Measurements from ENCODE around the gene BICD2.

The BICD2 gene

DNA sequence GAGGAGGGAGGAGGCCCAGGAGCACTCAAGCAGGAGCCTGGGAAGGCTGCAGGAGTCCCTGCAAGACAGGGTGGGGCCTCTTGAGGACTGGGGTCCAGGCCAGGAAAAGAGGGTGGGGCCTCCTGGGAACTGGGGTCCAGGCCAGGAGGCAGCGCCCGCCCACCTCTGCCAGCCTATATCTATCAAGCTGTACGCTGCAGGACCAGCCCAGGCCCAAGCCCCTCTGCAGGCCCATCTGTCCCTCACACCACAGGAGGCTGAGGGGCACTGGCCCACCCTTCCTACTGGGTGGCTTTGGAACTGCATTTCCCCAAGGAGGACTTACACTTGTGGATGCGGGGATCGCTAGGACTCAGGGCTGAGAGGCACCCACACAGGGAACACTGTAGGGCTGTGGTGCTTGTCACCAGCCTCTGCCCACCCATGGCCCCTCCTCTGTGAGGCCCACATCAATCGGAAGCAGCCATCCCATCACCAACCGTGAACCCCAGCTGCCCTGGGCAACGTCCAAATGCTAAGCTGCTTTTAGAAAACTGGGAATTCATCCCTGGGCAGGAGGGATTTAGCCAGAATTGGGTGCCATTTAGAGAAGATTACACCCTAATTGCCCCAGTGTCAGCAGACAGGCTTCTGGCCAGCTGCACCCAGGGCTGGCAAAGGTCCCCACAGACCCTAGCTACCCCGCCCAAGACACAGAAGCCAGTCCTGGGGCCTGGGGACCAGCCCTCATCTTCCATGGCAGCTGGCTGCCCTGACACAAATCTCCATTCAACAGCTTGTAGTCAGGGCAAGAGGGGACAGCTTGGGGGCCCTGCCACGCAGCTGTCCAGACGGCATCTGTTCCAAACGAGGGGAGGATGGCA, 15.3 kb downstream of the BICD2 start:
- DNase-seq: no peak
- no peak for ATAC-seq (replicated peaks)
- Mint-ChIP-seq H3K27me3 (no peaks in the 10 kb centered on the region), H3K4me1 (ENCODE audit: low read depth in 2 of 2) (peaks cover 46 to 61% of the 10 kb centered on the region in 2 donors), H3K36me3 (ENCODE audit: insufficient read depth) (peaks cover 2% of the 10 kb centered on the region), H3K9me3 (no peaks in the 10 kb centered on the region), H3K4me3 (no peak overlapping the region), H3K27ac (no peak overlapping the region)

DNA sequence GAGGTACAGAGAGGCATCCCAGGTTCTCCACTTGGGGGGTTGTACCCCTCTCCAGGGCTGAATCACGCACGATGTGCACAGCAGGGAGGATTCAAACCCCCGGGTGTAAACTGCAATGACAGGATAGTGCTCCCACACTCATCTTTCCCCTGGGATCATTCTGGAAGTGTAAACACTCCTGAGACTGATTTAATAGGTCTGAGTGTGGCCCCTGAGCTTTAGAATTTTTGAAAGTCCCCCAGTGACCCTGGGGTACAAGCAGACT, 16.5 kb downstream of the BICD2 start:
- Mint-ChIP-seq H3K27me3 (no peaks in the 10 kb centered on the region), H3K4me1 (ENCODE audit: low read depth in 2 of 2) (peaks cover 53 to 67% of the 10 kb centered on the region in 2 donors), H3K9me3 (no peaks in the 10 kb centered on the region), H3K36me3 (ENCODE audit: insufficient read depth) (peaks cover 2% of the 10 kb centered on the region), H3K4me3 (no peak overlapping the region), H3K27ac (peak overlapping the region; percentile 38 to 89)
- ATAC-seq (replicated peaks): no peak
- no peak for DNase-seq

DNA sequence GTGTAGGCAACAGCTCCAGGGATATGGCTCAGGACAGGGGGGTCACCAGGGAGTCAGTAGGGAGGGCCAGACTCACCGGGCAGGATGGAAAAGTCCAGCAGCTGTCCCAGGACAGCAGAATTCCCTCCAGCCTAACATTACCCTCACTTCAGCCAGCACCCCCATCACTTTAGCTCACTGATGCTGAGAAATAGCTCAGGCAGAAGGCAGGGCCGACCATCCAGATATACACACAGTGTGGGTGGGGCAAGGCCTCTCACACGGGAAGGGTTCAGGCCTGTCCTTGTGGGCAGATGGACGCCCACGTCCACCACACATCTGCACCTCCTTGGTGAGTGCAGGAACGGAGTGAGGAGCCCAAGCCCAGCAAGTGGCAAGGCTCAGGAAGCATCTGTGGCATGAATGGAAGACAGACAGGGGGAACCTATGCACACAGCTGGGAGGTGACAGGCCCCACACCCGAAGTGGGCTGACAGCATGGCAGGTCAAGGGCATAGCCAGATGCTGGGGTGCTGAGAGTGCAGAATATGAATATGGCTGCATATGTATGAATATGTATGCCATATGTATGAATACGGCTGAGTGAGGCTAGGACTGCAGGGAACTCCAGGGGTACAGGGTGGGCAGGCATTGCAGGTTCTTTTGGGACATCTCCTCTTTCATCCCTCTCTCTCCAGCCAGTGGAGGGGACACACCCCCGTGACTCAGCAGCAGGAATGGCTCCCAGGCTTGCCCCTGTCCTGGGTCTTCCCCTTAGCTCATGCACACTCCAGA, 17.0 kb downstream of the BICD2 start:
- ATAC-seq (replicated peaks): no peak
- peaks cover 51 to 63% of the 10 kb centered on the region in 2 donors for H3K4me1 Mint-ChIP-seq (ENCODE audit: low read depth in 2 of 2)

DNA sequence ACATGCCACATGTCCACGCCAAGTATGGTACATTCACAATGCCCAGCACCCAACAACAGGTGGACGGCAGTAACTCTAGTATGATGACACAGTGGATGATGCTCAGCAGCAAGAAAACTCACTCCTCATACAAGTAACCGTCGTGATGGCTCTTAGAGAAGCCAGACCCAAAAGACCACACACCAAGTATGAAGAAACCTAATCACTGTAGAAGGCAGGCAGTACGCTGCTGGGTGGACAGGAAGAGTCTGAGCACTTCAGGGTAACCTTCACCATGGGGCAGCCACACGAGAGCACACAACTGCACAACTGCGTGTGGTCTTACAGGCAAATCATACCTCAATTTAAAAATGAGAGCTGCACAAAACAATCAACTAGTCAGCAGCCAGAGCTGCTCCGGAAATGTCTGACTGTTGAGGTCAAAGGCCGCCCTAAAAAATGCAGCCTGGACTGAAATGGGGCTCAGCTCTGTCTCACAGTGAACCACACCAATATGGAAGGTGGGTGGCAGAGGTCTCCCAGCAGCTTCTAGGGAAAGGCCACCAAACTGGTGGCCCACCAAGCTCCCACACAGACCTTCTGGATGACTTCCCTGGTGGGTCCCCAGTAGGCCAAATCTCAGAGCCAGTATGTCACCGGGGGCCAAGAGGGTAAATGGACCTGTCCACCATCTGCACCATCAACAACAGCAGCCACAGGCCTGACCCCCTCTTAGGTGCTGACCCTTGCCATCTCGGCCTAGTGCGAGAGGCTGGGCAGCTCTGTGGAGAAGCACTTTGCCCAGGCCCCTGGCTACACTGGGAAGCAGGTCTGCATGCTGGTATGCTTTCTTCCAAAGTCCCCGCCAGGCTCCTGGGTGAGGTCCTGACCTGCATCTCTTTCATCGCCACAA, 17.8 kb downstream of the BICD2 start:
- Mint-ChIP-seq H3K27me3 (no peaks in the 10 kb centered on the region), H3K4me1 (ENCODE audit: low read depth in 2 of 2) (peaks cover 48 to 58% of the 10 kb centered on the region in 2 donors), H3K4me3 (no peak overlapping the region), H3K9me3 (no peaks in the 10 kb centered on the region), H3K27ac (peak overlapping the region; percentile 12 to 45), H3K36me3 (ENCODE audit: insufficient read depth) (peaks cover 2% of the 10 kb centered on the region)
- DNase-seq: no peak
- ATAC-seq (replicated peaks): no peak

More for the DNA sequence above, 17.0 kb downstream of the BICD2 start:
- no peaks in the 10 kb centered on the region for H3K9me3 Mint-ChIP-seq
- H3K4me3 Mint-ChIP-seq: no peak overlapping the region
- no peak overlapping the region for H3K27ac Mint-ChIP-seq
- H3K27me3 Mint-ChIP-seq: no peaks in the 10 kb centered on the region
- peaks cover 2% of the 10 kb centered on the region for H3K36me3 Mint-ChIP-seq (ENCODE audit: insufficient read depth)
- DNase-seq: no peak

DNA sequence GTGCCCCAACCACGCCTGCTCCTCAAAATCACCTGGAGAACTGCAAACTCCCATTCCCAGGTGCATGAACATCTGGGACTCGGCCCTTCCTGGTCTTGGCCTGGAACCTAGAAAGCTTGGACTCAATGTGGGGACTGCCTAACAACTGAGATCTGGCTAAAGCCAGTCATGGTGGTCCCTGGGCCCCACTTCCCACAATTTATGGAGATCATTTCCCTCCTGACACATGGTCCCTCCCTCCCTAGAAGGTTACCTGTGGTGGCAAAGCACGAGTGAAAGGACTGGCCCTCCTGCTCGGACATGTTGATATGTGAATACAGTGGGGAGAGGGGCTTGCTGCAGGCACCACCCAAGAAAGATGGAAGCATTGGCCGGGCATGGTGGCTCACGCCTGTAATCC, 18.8 kb downstream of the BICD2 start:
- peak overlapping the region in 1 of 2 donors; percentile 62 for H3K27ac Mint-ChIP-seq

DNA sequence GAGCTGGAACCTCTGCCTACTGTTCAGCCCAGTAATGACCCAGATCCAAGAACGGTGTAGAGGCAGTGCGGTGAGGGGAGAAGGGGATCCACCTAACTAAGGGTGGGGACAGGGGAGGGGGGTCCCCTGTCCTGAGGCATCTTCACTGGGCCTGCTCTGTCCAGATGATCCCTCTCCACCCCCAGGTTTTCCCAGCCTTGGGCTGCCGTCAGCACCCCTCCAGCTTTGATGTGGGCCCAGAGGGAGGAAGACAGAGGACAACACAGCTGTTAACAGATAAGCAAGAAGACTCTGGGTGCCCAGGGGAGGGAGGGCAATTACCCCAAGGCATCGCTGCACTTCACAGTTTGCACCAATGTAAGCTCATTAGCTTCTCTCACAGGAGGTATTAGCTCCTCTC, 19.3 kb downstream of the BICD2 start:
- H3K27me3 Mint-ChIP-seq: no peaks in the 10 kb centered on the region
- peaks cover 2% of the 10 kb centered on the region for H3K36me3 Mint-ChIP-seq (ENCODE audit: insufficient read depth)
- ATAC-seq (replicated peaks) (no peak), DNase-seq (no peak)
- H3K4me3 Mint-ChIP-seq: no peak overlapping the region
- H3K27ac Mint-ChIP-seq: peak overlapping the region in 1 of 2 donors; percentile 62
- peaks cover 52 to 59% of the 10 kb centered on the region in 2 donors for H3K4me1 Mint-ChIP-seq (ENCODE audit: low read depth in 2 of 2)
- no peaks in the 10 kb centered on the region for H3K9me3 Mint-ChIP-seq

More for the DNA sequence above, 18.8 kb downstream of the BICD2 start:
- H3K9me3 Mint-ChIP-seq: no peaks in the 10 kb centered on the region
- H3K36me3 Mint-ChIP-seq (ENCODE audit: insufficient read depth): peaks cover 2% of the 10 kb centered on the region
- peaks cover 50 to 60% of the 10 kb centered on the region in 2 donors for H3K4me1 Mint-ChIP-seq (ENCODE audit: low read depth in 2 of 2)
- ATAC-seq (replicated peaks) (no peak), DNase-seq (no peak)
- no peaks in the 10 kb centered on the region for H3K27me3 Mint-ChIP-seq
- no peak overlapping the region for H3K4me3 Mint-ChIP-seq

DNA sequence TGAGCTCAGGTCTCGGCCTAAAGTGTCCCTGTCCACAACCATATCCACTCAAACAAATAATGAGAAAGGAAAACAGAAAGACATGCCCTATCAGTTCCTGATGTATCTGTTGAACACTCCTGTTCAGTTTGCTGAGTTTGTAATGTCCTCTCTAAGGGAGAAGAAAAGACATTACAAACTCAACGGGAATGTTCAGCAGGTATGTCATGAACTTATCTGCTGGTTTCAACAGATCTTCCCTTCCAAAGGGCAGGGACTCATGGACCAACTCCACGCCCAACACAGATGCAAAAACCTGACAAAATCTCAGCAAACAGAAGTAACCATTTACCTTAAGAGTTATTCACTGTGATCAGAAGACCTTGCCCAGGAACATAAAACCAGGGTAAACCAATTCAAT, 23.7 kb downstream of the BICD2 start:
- no peak overlapping the region for H3K4me3 Mint-ChIP-seq

DNA sequence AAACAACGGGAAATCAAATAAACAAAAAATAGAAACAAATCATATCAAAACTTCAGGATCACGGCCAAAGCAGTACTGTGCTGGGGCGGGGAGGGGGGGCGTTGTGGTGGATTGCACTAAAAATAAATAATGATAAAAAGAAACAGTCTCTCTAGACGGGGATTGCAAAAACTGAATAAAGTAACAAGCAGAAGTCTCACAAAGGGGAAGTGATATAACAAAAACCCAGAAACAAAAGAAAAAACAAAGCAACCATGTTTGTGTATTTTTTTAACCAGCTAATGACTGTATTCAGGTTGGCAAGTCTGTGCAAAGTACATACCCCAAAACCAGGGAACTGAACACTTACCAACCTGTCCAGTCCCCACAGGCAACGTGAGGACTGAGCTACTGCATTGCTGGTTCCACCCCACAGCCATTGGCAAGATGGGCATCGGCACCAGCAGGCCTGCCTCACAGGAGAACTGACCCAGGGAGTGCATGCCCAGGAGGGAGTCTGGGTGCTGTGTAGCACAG, 24.1 kb downstream of the BICD2 start:
- H3K27me3 Mint-ChIP-seq: no peaks in the 10 kb centered on the region
- peaks cover 64 to 77% of the 10 kb centered on the region in 2 donors for H3K4me1 Mint-ChIP-seq (ENCODE audit: low read depth in 2 of 2)
- H3K27ac Mint-ChIP-seq: peak overlapping the region; percentile 55 to 89
- ATAC-seq (replicated peaks) (no peak), DNase-seq (no peak)
- H3K4me3 Mint-ChIP-seq: peak overlapping the region in 1 of 2 donors; percentile 16
- H3K9me3 Mint-ChIP-seq: no peaks in the 10 kb centered on the region
- H3K36me3 Mint-ChIP-seq (ENCODE audit: insufficient read depth): peaks cover 2% of the 10 kb centered on the region

More for the DNA sequence above, 23.7 kb downstream of the BICD2 start:
- H3K27ac Mint-ChIP-seq: peak overlapping the region; percentile 55 to 89
- ATAC-seq (replicated peaks) (no peak), DNase-seq (no peak)
- H3K36me3 Mint-ChIP-seq (ENCODE audit: insufficient read depth): peaks cover 2% of the 10 kb centered on the region
- peaks cover 67 to 77% of the 10 kb centered on the region in 2 donors for H3K4me1 Mint-ChIP-seq (ENCODE audit: low read depth in 2 of 2)
- H3K27me3 Mint-ChIP-seq: no peaks in the 10 kb centered on the region
- H3K9me3 Mint-ChIP-seq: no peaks in the 10 kb centered on the region

DNA sequence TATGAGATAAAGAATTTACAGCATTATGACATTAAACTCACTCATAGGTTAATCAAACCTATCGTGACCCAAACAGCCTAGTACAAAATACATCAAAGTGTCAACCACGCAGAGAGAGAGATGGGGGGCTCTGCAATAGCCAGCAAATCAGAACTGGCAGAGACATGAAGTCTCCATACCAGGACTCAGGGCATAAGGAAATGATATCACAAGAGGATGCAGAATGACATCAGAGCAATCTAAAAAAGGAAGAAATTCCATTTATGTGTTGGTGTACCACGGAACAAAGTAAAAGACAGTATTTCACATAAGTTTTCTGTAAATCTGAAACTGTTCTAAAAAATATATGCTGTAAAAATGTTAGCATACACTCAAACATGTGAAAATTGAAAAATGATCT, 24.6 kb downstream of the BICD2 start:
- no peak for DNase-seq
- Mint-ChIP-seq H3K27ac (peak overlapping the region; percentile 55 to 89), H3K4me3 (peak overlapping the region in 1 of 2 donors; percentile 16), H3K27me3 (no peaks in the 10 kb centered on the region), H3K36me3 (ENCODE audit: insufficient read depth) (peaks cover 2% of the 10 kb centered on the region), H3K9me3 (no peaks in the 10 kb centered on the region), H3K4me1 (ENCODE audit: low read depth in 2 of 2) (peaks cover 64 to 77% of the 10 kb centered on the region in 2 donors)
- no peak for ATAC-seq (replicated peaks)

DNA sequence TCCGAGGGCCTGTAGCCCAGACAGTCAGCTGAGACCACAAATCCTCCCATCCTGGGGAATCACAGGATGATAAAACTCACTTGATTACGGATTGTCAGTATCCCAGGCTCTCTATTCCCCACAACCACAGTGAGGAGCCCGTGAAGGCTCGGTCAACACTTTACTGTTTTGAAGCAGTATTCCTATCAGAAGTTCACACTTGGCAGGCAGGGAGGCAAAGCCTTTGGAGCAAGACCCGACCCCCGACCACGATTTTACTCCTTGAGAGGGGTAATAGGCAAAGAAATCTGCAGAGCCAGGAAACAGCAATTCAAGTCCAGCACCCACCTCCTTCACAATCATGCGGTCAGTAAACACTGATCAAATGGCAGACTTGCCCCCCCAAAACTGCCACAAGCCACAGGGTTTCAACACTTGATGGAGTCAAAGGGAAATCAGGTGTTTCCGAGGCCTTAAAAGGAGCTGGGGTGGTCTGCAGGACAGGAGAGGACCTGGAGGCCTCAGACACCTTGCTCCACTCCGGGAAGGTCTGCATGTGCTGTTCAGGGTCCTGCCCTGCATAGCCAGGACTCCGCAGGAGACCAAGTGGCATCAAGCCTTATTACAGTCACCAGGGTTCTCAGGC, 25.2 kb downstream of the BICD2 start:
- Mint-ChIP-seq H3K27ac (peak overlapping the region; percentile 55 to 89), H3K27me3 (no peaks in the 10 kb centered on the region), H3K36me3 (ENCODE audit: insufficient read depth) (no peaks in the 10 kb centered on the region), H3K9me3 (no peaks in the 10 kb centered on the region), H3K4me1 (ENCODE audit: low read depth in 2 of 2) (peaks cover 65 to 73% of the 10 kb centered on the region in 2 donors), H3K4me3 (peak overlapping the region in 1 of 2 donors; percentile 16)
- DNase-seq (no peak), ATAC-seq (replicated peaks) (no peak)

DNA sequence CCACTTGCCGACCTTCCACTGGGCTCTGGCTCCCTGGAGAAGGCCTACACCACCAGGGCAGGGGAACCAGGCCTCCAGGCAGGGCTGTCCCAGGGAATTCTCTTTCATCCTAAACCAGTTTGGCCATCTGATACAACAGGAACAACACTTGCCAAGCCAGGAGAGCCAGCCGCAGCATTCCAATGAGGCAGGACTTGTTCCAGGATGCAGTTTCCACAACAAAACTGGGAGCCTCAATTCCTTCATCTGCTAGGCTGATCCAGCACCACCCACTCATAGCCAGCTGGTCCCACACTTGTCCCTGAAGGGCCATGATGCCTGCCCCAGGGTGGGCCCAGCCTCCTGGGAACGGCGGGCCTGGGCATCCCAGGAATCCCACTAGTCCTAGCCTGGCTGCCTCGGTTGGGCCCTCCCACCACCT, 26.0 kb downstream of the BICD2 start:
- Mint-ChIP-seq H3K9me3 (no peaks in the 10 kb centered on the region), H3K27ac (peak overlapping the region; percentile 55 to 64), H3K27me3 (no peaks in the 10 kb centered on the region), H3K4me1 (ENCODE audit: low read depth in 2 of 2) (peaks cover 60 to 68% of the 10 kb centered on the region in 2 donors), H3K4me3 (peak overlapping the region; percentile 8 to 24), H3K36me3 (ENCODE audit: insufficient read depth) (no peaks in the 10 kb centered on the region)
- no peak for ATAC-seq (replicated peaks)
- no peak for DNase-seq

DNA sequence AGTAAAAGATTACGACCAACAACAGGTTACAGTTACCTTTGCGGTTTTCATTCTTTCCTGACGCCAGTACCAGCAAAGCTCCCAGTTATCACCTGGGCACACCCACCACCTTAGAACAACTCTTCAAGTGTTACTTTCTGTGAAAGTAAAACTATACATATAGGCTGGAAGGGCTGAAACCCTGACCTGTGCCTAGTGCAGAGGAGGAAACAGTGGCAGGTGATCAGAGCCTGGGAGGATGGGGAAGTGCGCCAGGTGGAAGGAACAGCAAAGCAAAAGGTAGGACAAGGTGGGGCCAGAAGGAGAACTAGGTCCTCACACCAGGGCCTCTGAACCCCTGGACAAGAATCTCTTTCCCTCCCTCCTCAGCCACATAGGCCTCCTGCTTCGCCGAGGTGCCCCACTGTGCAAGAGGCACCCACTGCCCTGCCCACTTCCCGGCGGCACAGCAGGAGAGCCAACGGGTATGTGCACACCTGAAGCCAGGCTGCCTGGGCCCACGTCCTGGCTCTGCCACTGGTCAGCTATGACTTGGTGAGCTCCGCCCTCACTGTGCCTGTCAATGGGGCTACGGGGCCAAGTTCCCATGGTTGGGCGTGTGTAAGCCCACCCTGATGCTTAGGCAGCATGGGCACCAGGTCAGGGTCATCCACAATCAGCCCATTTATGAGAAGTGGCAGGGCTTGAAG, 26.9 kb downstream of the BICD2 start:
- H3K36me3 Mint-ChIP-seq (ENCODE audit: insufficient read depth): peaks cover 3% of the 10 kb centered on the region
- no peaks in the 10 kb centered on the region for H3K9me3 Mint-ChIP-seq
- DNase-seq: no peak
- H3K27me3 Mint-ChIP-seq: no peaks in the 10 kb centered on the region
- H3K4me3 Mint-ChIP-seq: peak overlapping the region; percentile 8 to 24
- ATAC-seq (replicated peaks): no peak
- H3K4me1 Mint-ChIP-seq (ENCODE audit: low read depth in 2 of 2): peaks cover 58 to 68% of the 10 kb centered on the region in 2 donors
- peak overlapping the region; percentile 38 to 64 for H3K27ac Mint-ChIP-seq
